K562 (cell line): ENCODE results near the gene PNPLA7.

ENCODE experiments used
- CCNT2 ChIP-seq: IDR thresholded peaks from 2 replicates; pipeline ENCODE4 v1.6.1; 2011; ENCODE audit warnings: borderline replicate concordance, low read depth, mild to moderate bottlenecking, moderate library complexity, mixed read lengths, low read length; ENCODE audit not compliant: insufficient read length; ENCODE audit errors: extremely low read depth
- CEBPB ChIP-seq: fragments of 450-650 bp; IDR thresholded peaks from 2 replicates; pipeline ENCODE4 v1.6.1; 2016; ENCODE audit warnings: missing genetic modification characterization, missing compliant biosample characterization
- NFYB ChIP-seq: IDR thresholded peaks from 2 replicates; pipeline ENCODE4 v1.6.1; 2011; ENCODE audit warnings: mild to moderate bottlenecking, moderate library complexity; ENCODE audit not compliant: insufficient read length; ENCODE audit errors: extremely low read depth
- PCBP2 ChIP-seq: fragments of 200-400 bp; formaldehyde crosslinking; IDR thresholded peaks from 2 replicates; pipeline ENCODE4 v1.6.1; 2018; ENCODE audit warnings: low read length, low read depth, mild to moderate bottlenecking, moderate library complexity; ENCODE audit not compliant: poor library complexity, severe bottlenecking
- SMARCB1 ChIP-seq: IDR thresholded peaks from 2 replicates; pipeline ENCODE4 v1.6.1; 2011; ENCODE audit warnings: improper control_type of control experiment, low read depth; ENCODE audit not compliant: insufficient read length
- STAT6 ChIP-seq: sonication (generic); formaldehyde crosslinking; IDR thresholded peaks from 2 replicates; pipeline ENCODE4 v1.8.1; 2023; ENCODE audit warnings: mild to moderate bottlenecking, missing genetic modification reagents
- TAL1 ChIP-seq: fragments of 450-650 bp; IDR thresholded peaks from 2 replicates; pipeline ENCODE4 v1.6.1; 2016; ENCODE audit warnings: mild to moderate bottlenecking
- TF ChIP-seq, protein P1 (sequence below), 2 experiments: fragments of 450-650 bp in 1 of 2; sonication (generic) in 1 of 2; formaldehyde crosslinking in 1 of 2; IDR thresholded peaks in 1 of 2; conservative IDR thresholded peaks in 1 of 2; 2 replicates each; pipeline versions ENCODE4 v1.6.1 to v1.8.1; 2016 to 2023; ENCODE audit warnings: mild to moderate bottlenecking in 2 of 2, moderate library complexity in 2 of 2, inconsistent platforms in 1 of 2, missing genetic modification reagents in 1 of 2
- TF ChIP-seq, protein P2 (sequence below): fragments of 450-650 bp; IDR thresholded peaks from 2 replicates; pipeline ENCODE4 v1.6.1; 2017; ENCODE audit warnings: mild to moderate bottlenecking, moderate library complexity
- TF ChIP-seq, protein P3 (sequence below), 2 experiments: fragments of 450-650 bp; conservative IDR thresholded peaks; 2 replicates each; pipeline ENCODE4 v1.6.1; 2017; ENCODE audit warnings: mild to moderate bottlenecking in 2 of 2, moderate library complexity in 2 of 2

- no peak for TF ChIP-seq PCBP2
- TF ChIP-seq, protein P1, sequence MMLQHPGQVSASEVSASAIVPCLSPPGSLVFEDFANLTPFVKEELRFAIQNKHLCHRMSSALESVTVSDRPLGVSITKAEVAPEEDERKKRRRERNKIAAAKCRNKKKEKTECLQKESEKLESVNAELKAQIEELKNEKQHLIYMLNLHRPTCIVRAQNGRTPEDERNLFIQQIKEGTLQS (IDR thresholded peaks at IDR 0.05): no peak
- TF ChIP-seq, protein P1 (CRISPR knock-in tag; conservative IDR thresholded peaks at IDR 0.05): no peak
- no peak for TF ChIP-seq SMARCB1
- no peak for TF ChIP-seq NFYB
- TF ChIP-seq CCNT2: no peak
- no peak for TF ChIP-seq TAL1
- TF ChIP-seq, protein P2, sequence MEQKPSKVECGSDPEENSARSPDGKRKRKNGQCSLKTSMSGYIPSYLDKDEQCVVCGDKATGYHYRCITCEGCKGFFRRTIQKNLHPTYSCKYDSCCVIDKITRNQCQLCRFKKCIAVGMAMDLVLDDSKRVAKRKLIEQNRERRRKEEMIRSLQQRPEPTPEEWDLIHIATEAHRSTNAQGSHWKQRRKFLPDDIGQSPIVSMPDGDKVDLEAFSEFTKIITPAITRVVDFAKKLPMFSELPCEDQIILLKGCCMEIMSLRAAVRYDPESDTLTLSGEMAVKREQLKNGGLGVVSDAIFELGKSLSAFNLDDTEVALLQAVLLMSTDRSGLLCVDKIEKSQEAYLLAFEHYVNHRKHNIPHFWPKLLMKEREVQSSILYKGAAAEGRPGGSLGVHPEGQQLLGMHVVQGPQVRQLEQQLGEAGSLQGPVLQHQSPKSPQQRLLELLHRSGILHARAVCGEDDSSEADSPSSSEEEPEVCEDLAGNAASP: no peak
- TF ChIP-seq, protein P3, sequence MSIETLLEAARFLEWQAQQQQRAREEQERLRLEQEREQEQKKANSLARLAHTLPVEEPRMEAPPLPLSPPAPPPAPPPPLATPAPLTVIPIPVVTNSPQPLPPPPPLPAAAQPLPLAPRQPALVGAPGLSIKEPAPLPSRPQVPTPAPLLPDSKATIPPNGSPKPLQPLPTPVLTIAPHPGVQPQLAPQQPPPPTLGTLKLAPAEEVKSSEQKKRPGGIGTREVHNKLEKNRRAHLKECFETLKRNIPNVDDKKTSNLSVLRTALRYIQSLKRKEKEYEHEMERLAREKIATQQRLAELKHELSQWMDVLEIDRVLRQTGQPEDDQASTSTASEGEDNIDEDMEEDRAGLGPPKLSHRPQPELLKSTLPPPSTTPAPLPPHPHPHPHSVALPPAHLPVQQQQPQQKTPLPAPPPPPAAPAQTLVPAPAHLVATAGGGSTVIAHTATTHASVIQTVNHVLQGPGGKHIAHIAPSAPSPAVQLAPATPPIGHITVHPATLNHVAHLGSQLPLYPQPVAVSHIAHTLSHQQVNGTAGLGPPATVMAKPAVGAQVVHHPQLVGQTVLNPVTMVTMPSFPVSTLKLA (conservative IDR thresholded peaks at IDR 0.05): no peak
- TF ChIP-seq STAT6: no peak
- no peak for TF ChIP-seq CEBPB (tag)
Measured at GRCh38 chr9:137416563-137417151, 133.5 kb downstream of the PNPLA7 start.
